ENCODE results near the gene ZBTB43.

GRCh38 chr9:126802318-126803059 lies 2.4 kb upstream of the ZBTB43 start:
- TF ChIP-seq POLR2AphosphoS5 (IDR thresholded peaks at IDR 0.05; ENCODE audit: borderline replicate concordance, low read depth, low read length) (no peak), EZH2 (IDR thresholded peaks at IDR 0.05) (no peak)
